Measurements from ENCODE around the gene NEDD8.

DNA sequence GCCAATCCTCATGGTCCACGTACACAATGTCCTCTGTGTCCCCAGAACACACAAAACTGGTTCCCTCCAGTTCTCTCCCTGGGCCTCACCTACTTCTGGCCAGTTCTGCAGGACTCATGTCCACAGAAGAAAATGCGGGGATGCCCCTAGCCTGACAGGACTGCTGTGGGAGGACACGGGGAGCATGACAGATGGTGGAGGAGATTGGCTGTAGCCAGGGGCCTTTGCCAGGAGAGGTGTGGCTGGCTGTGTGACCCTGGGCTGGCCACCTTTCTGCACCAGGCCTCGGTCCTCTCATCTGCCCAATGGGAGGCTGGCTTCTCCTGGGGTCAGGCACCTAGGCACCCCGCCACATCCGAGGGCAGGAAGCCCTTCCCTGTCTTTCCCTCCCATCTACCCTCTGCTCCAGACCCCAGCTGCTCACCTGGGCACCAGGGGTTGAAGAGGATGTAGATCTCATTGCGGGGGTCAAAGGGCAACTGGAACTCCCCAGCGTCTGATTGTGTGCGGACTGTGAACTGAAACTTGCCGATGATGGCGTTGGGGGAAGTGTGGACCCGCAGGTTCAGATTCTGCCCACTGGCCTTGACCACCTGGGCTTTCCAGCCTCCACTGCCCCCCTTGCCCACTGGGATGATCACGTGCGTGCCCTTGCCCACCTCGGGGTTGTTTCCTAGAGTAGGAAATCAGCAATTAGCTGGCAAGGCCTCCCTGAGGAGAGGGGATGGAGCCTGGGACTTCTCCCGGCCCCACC, 28.0 kb upstream of the NEDD8 start:
- TF ChIP-seq, protein P1, sequence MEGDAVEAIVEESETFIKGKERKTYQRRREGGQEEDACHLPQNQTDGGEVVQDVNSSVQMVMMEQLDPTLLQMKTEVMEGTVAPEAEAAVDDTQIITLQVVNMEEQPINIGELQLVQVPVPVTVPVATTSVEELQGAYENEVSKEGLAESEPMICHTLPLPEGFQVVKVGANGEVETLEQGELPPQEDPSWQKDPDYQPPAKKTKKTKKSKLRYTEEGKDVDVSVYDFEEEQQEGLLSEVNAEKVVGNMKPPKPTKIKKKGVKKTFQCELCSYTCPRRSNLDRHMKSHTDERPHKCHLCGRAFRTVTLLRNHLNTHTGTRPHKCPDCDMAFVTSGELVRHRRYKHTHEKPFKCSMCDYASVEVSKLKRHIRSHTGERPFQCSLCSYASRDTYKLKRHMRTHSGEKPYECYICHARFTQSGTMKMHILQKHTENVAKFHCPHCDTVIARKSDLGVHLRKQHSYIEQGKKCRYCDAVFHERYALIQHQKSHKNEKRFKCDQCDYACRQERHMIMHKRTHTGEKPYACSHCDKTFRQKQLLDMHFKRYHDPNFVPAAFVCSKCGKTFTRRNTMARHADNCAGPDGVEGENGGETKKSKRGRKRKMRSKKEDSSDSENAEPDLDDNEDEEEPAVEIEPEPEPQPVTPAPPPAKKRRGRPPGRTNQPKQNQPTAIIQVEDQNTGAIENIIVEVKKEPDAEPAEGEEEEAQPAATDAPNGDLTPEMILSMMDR (conservative IDR thresholded peaks at IDR 0.05; ENCODE audit: low read length) = no peak
- no peak for TF ChIP-seq EZH2phosphoT487 (IDR thresholded peaks at IDR 0.05; ENCODE audit: borderline replicate concordance)
